ENCODE results near the gene NTN5.

GRCh38 chr19:48630296-48631063 is 42.3 kb downstream of the NTN5 start:
- TF ChIP-seq GATA3 (IDR thresholded peaks at IDR 0.05; ENCODE audit: low read depth, low read length) (no peak), GATA2 (IDR thresholded peaks at IDR 0.05; ENCODE audit: low read depth, low read length) (no peak)
